GM19372 (cell line): Measurements from ENCODE around the gene DST.

Experiments used
- ATAC-seq: cut with Tn5 transposase; IDR thresholded peaks from one replicate; pipeline ENCODE4 v1.9.1; 2021; ENCODE audit warnings: mild to moderate bottlenecking, low read depth, moderate library complexity; ENCODE audit not compliant: unreplicated experiment

Gene DST

GRCh38 chr6:56450882-56451739 is 191.6 kb downstream of the DST start:
- no peak for ATAC-seq

- no peak for ATAC-seq
Observed at GRCh38 chr6:56450376-56450775, 192.3 kb downstream of the DST start.

DNA sequence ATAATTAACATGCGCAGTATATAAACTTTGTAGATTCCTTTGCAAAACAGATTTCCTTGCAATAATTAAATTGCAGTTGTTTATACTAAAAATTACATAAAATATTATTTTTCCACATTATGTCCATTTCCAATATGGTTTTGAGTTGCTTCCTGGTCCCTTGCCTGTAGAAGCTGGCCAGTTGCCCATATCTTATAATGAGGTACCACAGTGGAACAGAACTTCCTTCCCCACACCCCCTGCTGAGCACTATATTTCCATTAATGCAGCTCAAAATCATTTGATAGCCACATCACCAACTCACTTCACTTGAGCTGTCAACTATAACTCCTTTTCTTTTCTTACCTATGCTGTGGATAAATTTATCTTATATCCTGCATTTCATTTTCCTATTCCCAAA is 194.6 kb downstream of the DST start:
- no peak for ATAC-seq

DNA sequence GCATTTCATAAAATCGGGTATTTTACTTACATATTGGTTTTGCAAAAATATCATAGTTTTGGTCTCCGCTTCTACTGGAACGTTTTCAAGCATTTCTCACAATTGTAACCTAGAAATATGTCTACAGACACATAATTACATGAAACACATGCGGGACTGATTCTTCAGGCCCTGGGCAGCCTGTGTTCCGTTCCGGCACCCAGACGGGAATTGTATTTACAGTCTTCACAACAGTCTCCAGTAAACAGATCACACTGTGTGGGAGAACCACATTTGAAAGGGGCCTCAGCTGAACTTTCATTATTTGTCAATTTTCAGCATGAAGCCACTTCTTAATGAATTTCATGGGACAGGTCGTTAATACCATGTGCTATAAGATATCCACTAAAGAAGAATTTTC is 196.9 kb downstream of the DST start:
- ATAC-seq, result no peak

DNA sequence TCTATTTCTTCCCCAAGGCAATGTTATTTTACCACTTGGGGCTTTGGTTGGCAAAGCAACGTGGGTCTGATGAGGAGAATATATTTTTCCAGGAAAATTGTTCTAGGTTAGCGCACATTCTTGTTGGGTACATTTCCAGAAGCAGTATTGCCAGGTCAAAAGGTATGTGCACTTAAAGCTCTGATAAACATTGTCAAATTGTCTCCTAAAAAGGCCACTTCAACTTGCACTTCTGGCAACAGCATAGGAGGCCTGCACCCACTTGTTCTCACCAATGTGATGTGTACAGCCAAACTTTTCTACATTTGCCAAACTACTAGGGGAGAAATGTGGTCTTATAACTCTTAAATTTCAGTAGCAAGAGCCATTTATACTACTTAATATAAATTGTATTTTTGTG is 197.8 kb downstream of the DST start:
- ATAC-seq, result no peak

- ATAC-seq, result no peak
Observed at GRCh38 chr6:56440551-56440981, 202.1 kb downstream of the DST start.

DNA sequence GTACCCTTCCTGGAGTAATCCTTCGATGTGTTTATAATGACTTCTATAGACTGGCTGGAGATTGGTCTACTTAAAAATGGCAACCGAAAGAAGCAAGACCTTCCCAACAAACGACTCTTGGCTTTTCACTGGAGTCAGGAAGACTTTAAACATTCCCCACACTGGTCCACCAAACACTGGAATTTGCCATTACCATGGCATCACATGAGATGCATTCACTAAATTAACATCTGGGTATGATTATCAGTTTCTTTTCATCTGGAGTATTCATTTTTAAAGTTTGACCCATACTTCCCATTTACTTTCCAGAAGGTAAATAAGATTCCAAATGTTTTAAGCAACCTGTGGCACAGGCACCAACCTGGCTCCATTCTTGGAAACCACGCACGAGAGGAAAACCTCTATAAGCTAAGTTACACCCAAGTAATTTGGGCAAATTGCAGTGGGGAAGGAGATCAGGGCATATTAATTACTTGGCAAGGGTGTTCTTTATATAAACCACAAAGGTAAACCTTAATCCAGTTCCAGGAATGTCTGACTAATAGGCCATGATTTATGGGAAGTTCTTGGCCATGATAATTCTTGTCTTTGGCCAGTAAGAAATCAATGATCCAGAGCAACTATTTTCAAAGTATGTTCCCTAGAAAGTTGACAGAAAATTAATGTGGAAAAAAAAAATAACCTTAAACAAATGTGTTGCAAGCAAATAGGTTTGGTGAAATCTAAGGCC is 205.4 kb downstream of the DST start:
- no peak for ATAC-seq

GRCh38 chr6:56435754-56436153 is 206.9 kb downstream of the DST start:
- ATAC-seq, result no peak

- no peak for ATAC-seq
Observed at GRCh38 chr6:56435326-56435725, 207.4 kb downstream of the DST start.

GRCh38 chr6:56434606-56435005 is 208.1 kb downstream of the DST start:
- ATAC-seq, result no peak

GRCh38 chr6:56433119-56433518 is 209.6 kb downstream of the DST start:
- ATAC-seq, result no peak

DNA sequence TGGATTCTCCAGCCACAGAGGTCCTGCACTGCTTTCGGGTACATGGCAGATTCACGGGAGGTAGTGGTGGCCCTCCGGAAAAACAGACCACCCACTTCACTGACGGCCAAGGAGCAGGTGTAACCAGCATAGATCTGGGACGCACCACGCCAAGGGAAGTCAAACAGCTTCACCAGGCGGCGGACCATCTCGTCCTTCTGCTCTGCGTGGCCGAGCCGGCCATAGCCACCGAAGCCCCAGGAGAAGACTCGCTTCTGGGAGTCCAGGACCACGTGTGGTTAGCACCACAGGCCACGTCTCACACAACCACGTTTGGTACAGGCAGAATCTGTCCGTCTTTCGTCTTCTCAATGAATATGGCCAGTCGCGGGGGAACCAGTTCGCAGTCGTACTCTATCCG is 210.5 kb downstream of the DST start:
- no peak for ATAC-seq

DNA sequence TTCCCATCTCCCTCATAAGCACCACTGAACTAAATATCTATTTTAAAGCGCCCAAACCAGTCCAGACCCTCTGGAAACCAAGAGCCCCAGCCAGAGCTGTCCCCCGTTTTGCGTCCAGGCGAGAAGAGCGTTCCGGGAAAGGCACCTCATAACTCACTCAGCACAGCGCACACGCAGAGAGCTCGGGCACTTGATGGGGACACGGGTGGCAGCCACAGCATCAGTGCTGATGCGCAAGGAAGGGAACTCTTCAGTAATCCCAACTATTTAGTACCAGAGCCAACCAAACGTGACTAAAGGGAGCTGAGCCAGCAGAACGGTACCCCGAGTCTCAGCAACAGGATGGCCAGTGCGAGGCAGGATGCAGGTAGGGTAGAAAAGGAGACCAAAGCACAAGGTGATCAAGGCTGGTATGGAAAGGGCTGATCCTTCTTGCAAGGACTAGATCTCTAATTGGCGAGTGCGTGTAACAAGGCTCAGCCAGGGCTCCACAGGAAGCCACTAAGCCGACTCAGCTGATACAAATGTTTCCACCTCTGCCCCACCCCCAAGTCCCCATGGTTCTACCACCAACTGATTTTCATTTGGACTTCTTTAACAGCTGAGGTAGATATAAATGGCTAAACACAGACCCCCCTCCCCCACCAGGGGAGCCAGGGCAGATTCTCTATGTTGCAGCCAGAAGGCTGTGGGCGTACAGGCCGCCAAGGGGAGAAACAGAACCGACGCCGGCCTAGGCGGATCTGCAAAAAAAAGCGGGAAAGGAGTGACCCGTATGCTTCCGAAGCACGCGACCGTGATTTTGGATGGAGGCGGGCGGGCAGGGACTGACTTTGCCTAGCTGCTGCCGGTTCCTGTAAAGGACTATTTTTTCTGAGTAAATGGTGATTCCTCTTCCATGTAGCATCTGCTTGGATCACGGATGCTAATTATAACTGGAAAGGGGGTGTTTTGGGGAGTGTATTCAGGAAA is 211.8 kb downstream of the DST start:
- no peak for ATAC-seq

DNA sequence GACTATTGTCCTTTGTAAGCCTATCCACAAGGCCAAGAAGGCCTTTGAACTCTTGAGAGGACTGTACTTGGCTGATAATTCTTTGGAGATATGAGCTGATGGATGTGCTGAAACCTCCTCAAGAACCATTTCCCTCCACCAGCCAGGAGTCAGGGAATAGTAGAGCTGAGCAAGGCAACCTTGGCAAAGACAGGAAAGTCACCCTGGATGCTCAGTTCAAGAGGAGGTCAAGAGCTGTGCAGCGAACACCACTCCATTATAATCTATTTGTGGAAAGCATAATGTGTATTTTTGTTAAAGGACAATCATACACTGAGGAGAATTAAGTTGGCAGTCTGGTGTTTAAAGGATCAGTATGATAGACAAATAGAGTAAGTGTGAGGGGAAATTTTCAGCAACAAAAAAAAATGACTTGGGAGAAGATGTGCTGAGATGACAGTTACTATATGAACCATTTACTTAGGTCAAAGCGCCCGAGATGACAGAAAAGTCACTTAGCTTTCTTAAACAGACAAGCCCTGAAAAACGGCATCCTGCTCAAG is 218.1 kb downstream of the DST start:
- ATAC-seq, result no peak

DNA sequence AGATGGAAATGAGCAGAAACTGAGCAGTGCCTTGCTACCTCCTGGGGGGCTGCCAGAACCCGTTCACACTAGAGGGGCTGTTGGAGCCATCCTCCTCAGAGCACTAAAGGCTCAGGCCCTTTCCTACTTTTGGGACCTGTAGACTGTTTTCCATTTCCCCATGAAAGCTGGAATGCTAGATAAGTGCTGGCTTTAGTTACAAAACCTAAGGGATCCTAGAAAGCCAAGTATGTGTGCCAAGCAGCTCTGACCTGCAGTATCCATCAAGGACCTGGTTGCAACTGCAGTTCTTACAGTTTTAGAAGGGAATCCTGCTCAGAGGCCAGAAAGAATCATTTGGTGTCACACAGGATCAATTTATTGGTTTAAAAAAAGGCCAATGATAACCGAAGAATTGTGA is 218.6 kb downstream of the DST start:
- no peak for ATAC-seq

- no peak for ATAC-seq
Observed at GRCh38 chr6:56420296-56420695, 222.4 kb downstream of the DST start.

GRCh38 chr6:56419191-56419590 is 223.5 kb downstream of the DST start:
- no peak for ATAC-seq

GRCh38 chr6:56417823-56418222 is 224.9 kb downstream of the DST start:
- no peak for ATAC-seq

GRCh38 chr6:56416247-56416646 is 226.4 kb downstream of the DST start:
- no peak for ATAC-seq

DNA sequence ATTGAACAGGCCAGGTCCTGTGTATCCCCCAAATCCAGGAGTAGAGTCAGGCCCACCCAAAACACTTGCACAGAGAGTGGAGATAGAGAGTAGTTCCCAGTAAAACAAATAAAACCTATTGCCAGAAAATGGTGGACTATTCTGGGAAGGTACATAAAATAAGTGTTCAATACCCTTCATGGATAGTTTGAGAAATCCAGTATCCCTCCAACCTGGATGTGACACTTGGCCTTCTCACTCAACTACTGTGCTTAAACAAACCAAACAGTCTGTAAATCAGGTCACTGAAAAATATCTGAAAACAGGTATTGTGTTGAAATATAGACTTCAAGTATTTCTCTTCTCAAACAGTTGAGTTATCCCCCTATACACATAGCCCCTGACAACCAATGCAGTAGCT is 233.7 kb downstream of the DST start:
- no peak for ATAC-seq
